ENCODE data around the gene ZNF677.
"Not testable (repeated sequence)": the region's sequence is repeated elsewhere in the genome, so short reads cannot be mapped to it uniquely, and the experiment has no call there.

ZNF677 gene

GRCh38 chr19:53254411-53255341 lies at the start of gene ZNF677:
Gene ZNF677 (minus strand): TSS chr19:53254873. CDS start chr19:53251550, 3,323 bp downstream.
- peak; percentile 51 for DNase-seq

- DNase-seq = not testable (repeated sequence)
These were observed 46.7 kb upstream of the ZNF677 start for GRCh38 chr19:53301341-53301740.

GRCh38 chr19:53294786-53295441 lies 40.2 kb upstream of the ZNF677 start:
- no peak for DNase-seq

GRCh38 chr19:53290758-53291549 lies 36.3 kb upstream of the ZNF677 start:
- no peak for DNase-seq

GRCh38 chr19:53285087-53285486 lies 30.4 kb upstream of the ZNF677 start:
- DNase-seq = no peak

GRCh38 chr19:53281947-53282346 lies 27.3 kb upstream of the ZNF677 start:
- not testable (repeated sequence) for DNase-seq

- no peak for DNase-seq
These were observed 20.8 kb upstream of the ZNF677 start for GRCh38 chr19:53275480-53275879.

GRCh38 chr19:53272044-53272443 lies 17.4 kb upstream of the ZNF677 start:
- DNase-seq = no peak

- not testable (repeated sequence) for DNase-seq
These were observed 15.2 kb upstream of the ZNF677 start for GRCh38 chr19:53269861-53270260.

GRCh38 chr19:53267623-53268022 lies 12.9 kb upstream of the ZNF677 start, which contains the start of gene VN1R4:
Gene VN1R4 (minus strand): TSS chr19:53267723. CDS start chr19:53267665, 58 bp downstream.
- not testable (repeated sequence) for DNase-seq

- not testable (repeated sequence) for DNase-seq
These were observed 3.2 kb upstream of the ZNF677 start, which contains the start of gene VN1R2 for GRCh38 chr19:53257715-53258342. Gene VN1R2 (plus strand): TSS chr19:53258292. CDS start chr19:53258376, 84 bp downstream.

- DNase-seq = no peak
These were observed 8.2 kb downstream of the ZNF677 start for GRCh38 chr19:53246498-53246897.

GRCh38 chr19:53237114-53237777 lies 17.4 kb downstream of the ZNF677 start:
- DNase-seq = no peak

- no peak for DNase-seq
These were observed 30.1 kb downstream of the ZNF677 start for GRCh38 chr19:53224606-53225005.

- not testable (repeated sequence) for DNase-seq
These were observed 32.0 kb downstream of the ZNF677 start for GRCh38 chr19:53222716-53223115.

GRCh38 chr19:53212703-53213320 lies 41.9 kb downstream of the ZNF677 start:
- no peak for DNase-seq

GRCh38 chr19:53211554-53211953 lies 43.1 kb downstream of the ZNF677 start:
- not testable (repeated sequence) for DNase-seq

GRCh38 chr19:53196777-53197396 lies 57.8 kb downstream of the ZNF677 start:
- peak; percentile 36 for DNase-seq

- peak; percentile 20 for DNase-seq
These were observed 59.3 kb downstream of the ZNF677 start for GRCh38 chr19:53195265-53195903.

GRCh38 chr19:53193535-53194222 lies 61.0 kb downstream of the ZNF677 start:
- no peak for DNase-seq
